HepG2 (cell line): Measurements from ENCODE around the gene CABP4. TPM values are rescaled to one million over a fixed set of nuclear protein-coding genes. Genes with fewer than 3 reads are reported as not detected.
A peak's percentile ranks its signal among the peaks of the same experiment; 100 is the strongest.

Source experiments
- ARHGAP35 ChIP-seq: sonication (generic); formaldehyde crosslinking; IDR thresholded peaks from 2 replicates; pipeline ENCODE4 v1.9.0; 2022; ENCODE audit warnings: mild to moderate bottlenecking, inconsistent platforms, moderate library complexity, missing genetic modification reagents, borderline replicate concordance
- CCDC6 ChIP-seq: sonication (generic); formaldehyde crosslinking; IDR thresholded peaks from 2 replicates; pipeline ENCODE4 v1.8.1; 2022; ENCODE audit warnings: mild to moderate bottlenecking, missing genetic modification reagents, moderate library complexity
- ELF3 ChIP-seq: IDR thresholded peaks from 2 replicates; pipeline ENCODE4 v1.6.1; 2016; ENCODE audit warnings: missing genetic modification reagents, missing compliant biosample characterization
- ESRRA ChIP-seq: sonication (generic); formaldehyde crosslinking; IDR thresholded peaks from 2 replicates; pipeline ENCODE4 v1.5.1; 2020; ENCODE audit warnings: mild to moderate bottlenecking, low read depth, missing genetic modification reagents
- FOXM1 ChIP-seq: sonication (generic); formaldehyde crosslinking; IDR thresholded peaks from 2 replicates; pipeline ENCODE4 v1.5.0; 2020; ENCODE audit warnings: missing genetic modification reagents
- GABPB1 ChIP-seq: IDR thresholded peaks from 2 replicates; pipeline ENCODE4 v1.6.1; 2016; ENCODE audit warnings: mild to moderate bottlenecking, missing genetic modification reagents, moderate library complexity, missing compliant biosample characterization
- MIER2 ChIP-seq: IDR thresholded peaks from 2 replicates; pipeline ENCODE4 v1.6.1; 2016; ENCODE audit warnings: missing biosample characterization, missing genetic modification reagents
- RBM39 ChIP-seq: fragments of 200-400 bp; formaldehyde crosslinking; IDR thresholded peaks from one replicate; pipeline ENCODE4 v1.6.1; 2018; ENCODE audit warnings: antibody characterized with exemption, mild to moderate bottlenecking, low read depth, low read length; ENCODE audit not compliant: poor library complexity, severe bottlenecking
- TAF15 ChIP-seq: fragments of 200-400 bp; formaldehyde crosslinking; IDR thresholded peaks from one replicate; pipeline ENCODE4 v1.6.1; 2018; ENCODE audit warnings: mild to moderate bottlenecking, low read depth, low read length; ENCODE audit not compliant: poor library complexity, severe bottlenecking
- TBX2 ChIP-seq: sonication (generic); formaldehyde crosslinking; IDR thresholded peaks from 2 replicates; pipeline ENCODE4 v1.5.0; 2020; ENCODE audit warnings: missing genetic modification reagents, mild to moderate bottlenecking, borderline replicate concordance
- ZMYM2 ChIP-seq: sonication (generic); formaldehyde crosslinking; IDR thresholded peaks from 2 replicates; pipeline ENCODE4 v1.8.0; 2022; ENCODE audit warnings: mild to moderate bottlenecking, missing genetic modification reagents
- ZNF253 ChIP-seq: sonication (generic); formaldehyde crosslinking; IDR thresholded peaks from 2 replicates; pipeline ENCODE4 v1.8.0; 2022; ENCODE audit warnings: mild to moderate bottlenecking, missing genetic modification reagents, borderline replicate concordance
- ZNF44 ChIP-seq: sonication (generic); formaldehyde crosslinking; IDR thresholded peaks from 2 replicates; pipeline ENCODE4 v1.5.1; 2020; ENCODE audit warnings: mild to moderate bottlenecking, missing genetic modification reagents
- ZNF589 ChIP-seq: sonication (generic); formaldehyde crosslinking; conservative IDR thresholded peaks from 2 replicates; pipeline ENCODE4 v1.8.0; 2022; ENCODE audit warnings: mild to moderate bottlenecking, moderate library complexity, missing genetic modification reagents
- ZNF720 ChIP-seq: sonication (generic); formaldehyde crosslinking; IDR thresholded peaks from 2 replicates; pipeline ENCODE4 v1.4.0; 2020; ENCODE audit warnings: missing genetic modification reagents
- ZNF746 ChIP-seq: sonication (generic); formaldehyde crosslinking; IDR thresholded peaks from 2 replicates; pipeline ENCODE4 v1.8.0; 2022; ENCODE audit warnings: mild to moderate bottlenecking, missing genetic modification reagents
- ZSCAN30 ChIP-seq: sonication (generic); formaldehyde crosslinking; IDR thresholded peaks from 2 replicates; pipeline ENCODE4 v1.5.0; 2020; ENCODE audit warnings: mild to moderate bottlenecking, missing genetic modification reagents
- polyA plus RNA-seq, 8 experiments: library from polyadenylated mRNA; depleted of rRNA in 3 of 8; stranded (reverse) in 7 of 8; unstranded in 1 of 8; fragments of >200 nt; fragmentation: Illumina TruSeq in 4 of 8; extraction: Trizol in 4 of 8; gene quantifications; 2 replicates each; pipeline versions ENCODE4 v1.2.1 to v1.2.3, GENCODE V29; 2011 to 2016; ENCODE audit warnings: low read depth in 4 of 8, missing spikeins in 1 of 8, mixed read lengths in 1 of 8; ENCODE audit not compliant: insufficient read depth in 1 of 8
- total RNA-seq, 5 experiments: library from RNA; depleted of rRNA; stranded (reverse); fragments of >200 nt; fragmentation: Illumina TruSeq; extraction: Trizol; gene quantifications; 2 replicates each; pipeline ENCODE4 v1.2.3, GENCODE V29; 2016; ENCODE audit warnings: low read depth in 1 of 5
- TF ChIP-seq, protein P1 (sequence below): sonication (generic); formaldehyde crosslinking; IDR thresholded peaks from 2 replicates; pipeline ENCODE4 v1.4.0; 2020; ENCODE audit warnings: missing genetic modification reagents, borderline replicate concordance
- TF ChIP-seq, protein P2 (sequence below): sonication (generic); formaldehyde crosslinking; IDR thresholded peaks from 2 replicates; pipeline ENCODE4 v1.8.0; 2022; ENCODE audit warnings: mild to moderate bottlenecking, missing genetic modification reagents, borderline replicate concordance
- TF ChIP-seq, protein P3 (sequence below): sonication (generic); formaldehyde crosslinking; IDR thresholded peaks from 2 replicates; pipeline ENCODE4; 2020; ENCODE audit warnings: missing genetic modification reagents, mild to moderate bottlenecking, borderline replicate concordance
- TF ChIP-seq, protein P4 (sequence below): sonication (generic); formaldehyde crosslinking; IDR thresholded peaks from 2 replicates; pipeline ENCODE4 v1.4.0; 2020; ENCODE audit warnings: mild to moderate bottlenecking, low read depth, missing genetic modification reagents

Gene CABP4
- total and polyA plus RNA-seq, 2 of the 13 experiments (the other 11 are each of a cell fraction or from before 2014, with no cell fraction given) = not detected

DNA sequence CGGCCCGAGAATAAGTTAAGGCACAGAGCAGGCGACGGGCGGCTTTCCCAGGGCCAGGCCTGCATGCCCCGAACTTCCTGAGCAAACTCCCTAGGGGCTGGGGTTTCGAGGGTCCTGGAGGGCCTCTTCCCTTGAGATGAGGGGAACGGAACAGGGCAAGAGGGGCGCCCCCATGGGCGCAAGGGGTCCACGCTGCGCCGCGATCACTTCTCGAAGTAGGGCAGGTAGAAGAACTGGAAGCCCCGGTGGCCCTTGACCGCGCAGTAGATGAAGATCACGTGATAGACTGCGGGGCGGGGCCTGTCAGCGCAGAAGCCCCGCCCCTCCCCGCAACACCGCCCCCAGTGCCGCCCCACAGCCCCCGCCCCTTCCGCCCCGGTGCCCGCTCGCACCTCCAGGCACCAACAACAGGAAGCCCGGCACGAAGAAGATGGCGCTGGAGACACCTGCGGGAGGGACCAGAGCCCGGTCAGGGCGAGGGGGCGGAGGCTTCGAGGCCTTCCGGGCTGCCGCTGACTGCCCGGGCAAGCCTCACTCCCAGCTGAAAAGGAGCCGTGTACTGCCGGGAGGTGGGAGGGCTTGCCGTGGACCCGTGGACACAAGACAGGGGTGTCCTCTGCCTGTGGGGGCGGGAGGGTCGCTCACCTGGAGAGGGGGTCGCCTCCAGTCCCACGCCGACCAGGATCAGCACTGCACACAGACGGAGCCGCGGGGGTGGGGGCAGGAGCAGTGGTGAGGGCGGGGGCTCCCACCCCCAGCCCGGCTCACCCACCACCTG, 9.4 kb downstream of the CABP4 start (continued):
- TF ChIP-seq, protein P1, sequence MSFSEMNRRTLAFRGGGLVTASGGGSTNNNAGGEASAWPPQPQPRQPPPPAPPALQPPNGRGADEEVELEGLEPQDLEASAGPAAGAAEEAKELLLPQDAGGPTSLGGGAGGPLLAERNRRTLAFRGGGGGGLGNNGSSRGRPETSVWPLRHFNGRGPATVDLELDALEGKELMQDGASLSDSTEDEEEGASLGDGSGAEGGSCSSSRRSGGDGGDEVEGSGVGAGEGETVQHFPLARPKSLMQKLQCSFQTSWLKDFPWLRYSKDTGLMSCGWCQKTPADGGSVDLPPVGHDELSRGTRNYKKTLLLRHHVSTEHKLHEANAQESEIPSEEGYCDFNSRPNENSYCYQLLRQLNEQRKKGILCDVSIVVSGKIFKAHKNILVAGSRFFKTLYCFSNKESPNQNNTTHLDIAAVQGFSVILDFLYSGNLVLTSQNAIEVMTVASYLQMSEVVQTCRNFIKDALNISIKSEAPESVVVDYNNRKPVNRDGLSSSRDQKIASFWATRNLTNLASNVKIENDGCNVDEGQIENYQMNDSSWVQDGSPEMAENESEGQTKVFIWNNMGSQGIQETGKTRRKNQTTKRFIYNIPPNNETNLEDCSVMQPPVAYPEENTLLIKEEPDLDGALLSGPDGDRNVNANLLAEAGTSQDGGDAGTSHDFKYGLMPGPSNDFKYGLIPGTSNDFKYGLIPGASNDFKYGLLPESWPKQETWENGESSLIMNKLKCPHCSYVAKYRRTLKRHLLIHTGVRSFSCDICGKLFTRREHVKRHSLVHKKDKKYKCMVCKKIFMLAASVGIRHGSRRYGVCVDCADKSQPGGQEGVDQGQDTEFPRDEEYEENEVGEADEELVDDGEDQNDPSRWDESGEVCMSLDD = no peak
- TF ChIP-seq FOXM1 (no peak), TBX2 (CRISPR knock-in tag) (no peak), ZNF253 (no peak), ZNF589 (CRISPR knock-in tag) (0 out of 2 replicates have a peak, but pooled peaks have one; percentile 45), GABPB1 (CRISPR knock-in tag) (peak; percentile 87), RBM39 (peak; percentile 79), ZSCAN30 (no peak), ZMYM2 (CRISPR knock-in tag) (no peak), TAF15 (no peak), MIER2 (no peak), ZNF720 (CRISPR knock-in tag) (no peak), CCDC6 (CRISPR knock-in tag) (0 out of 2 replicates have a peak, but pooled peaks have one; percentile 21), ZNF44 (CRISPR knock-in tag) (0 out of 2 replicates have a peak, but pooled peaks have one; percentile 66), ARHGAP35 (CRISPR knock-in tag) (0 out of 2 replicates have a peak, but pooled peaks have one; percentile 1), ELF3 (CRISPR knock-in tag) (peak; percentile 62; the same call in 1 of the 2 replicates), ZNF746 (no peak), ESRRA (CRISPR knock-in tag) (peak; percentile 69; the same call in 1 of the 2 replicates)
- TF ChIP-seq, protein P2, sequence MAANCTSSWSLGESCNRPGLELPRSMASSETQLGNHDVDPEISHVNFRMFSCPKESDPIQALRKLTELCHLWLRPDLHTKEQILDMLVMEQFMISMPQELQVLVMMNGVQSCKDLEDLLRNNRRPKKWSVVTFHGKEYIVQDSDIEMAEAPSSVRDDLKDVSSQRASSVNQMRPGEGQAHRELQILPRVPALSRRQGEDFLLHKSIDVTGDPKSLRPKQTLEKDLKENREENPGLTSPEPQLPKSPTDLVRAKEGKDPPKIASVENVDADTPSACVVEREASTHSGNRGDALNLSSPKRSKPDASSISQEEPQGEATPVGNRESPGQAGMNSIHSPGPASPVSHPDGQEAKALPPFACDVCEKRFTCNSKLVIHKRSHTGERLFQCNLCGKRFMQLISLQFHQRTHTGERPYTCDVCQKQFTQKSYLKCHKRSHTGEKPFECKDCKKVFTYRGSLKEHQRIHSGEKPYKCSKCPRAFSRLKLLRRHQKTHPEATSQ (CRISPR knock-in tag) = no peak
- TF ChIP-seq, protein P3, sequence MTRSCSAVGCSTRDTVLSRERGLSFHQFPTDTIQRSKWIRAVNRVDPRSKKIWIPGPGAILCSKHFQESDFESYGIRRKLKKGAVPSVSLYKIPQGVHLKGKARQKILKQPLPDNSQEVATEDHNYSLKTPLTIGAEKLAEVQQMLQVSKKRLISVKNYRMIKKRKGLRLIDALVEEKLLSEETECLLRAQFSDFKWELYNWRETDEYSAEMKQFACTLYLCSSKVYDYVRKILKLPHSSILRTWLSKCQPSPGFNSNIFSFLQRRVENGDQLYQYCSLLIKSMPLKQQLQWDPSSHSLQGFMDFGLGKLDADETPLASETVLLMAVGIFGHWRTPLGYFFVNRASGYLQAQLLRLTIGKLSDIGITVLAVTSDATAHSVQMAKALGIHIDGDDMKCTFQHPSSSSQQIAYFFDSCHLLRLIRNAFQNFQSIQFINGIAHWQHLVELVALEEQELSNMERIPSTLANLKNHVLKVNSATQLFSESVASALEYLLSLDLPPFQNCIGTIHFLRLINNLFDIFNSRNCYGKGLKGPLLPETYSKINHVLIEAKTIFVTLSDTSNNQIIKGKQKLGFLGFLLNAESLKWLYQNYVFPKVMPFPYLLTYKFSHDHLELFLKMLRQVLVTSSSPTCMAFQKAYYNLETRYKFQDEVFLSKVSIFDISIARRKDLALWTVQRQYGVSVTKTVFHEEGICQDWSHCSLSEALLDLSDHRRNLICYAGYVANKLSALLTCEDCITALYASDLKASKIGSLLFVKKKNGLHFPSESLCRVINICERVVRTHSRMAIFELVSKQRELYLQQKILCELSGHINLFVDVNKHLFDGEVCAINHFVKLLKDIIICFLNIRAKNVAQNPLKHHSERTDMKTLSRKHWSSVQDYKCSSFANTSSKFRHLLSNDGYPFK = peak; percentile 68
- TF ChIP-seq, protein P4, sequence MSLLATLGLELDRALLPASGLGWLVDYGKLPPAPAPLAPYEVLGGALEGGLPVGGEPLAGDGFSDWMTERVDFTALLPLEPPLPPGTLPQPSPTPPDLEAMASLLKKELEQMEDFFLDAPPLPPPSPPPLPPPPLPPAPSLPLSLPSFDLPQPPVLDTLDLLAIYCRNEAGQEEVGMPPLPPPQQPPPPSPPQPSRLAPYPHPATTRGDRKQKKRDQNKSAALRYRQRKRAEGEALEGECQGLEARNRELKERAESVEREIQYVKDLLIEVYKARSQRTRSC (CRISPR knock-in tag) = no peak
